Activated CD8-positive, alpha-beta T cell treated with anti-CD3 and anti-CD28 coated beads for 36 hours (primary cell): ENCODE results near the gene PAWR. TPM values are rescaled to one million over a fixed set of nuclear protein-coding genes. Genes with fewer than 3 reads are reported as not detected.

Experiments used
- ATAC-seq: fragments of 200-7000 bp; cut with Tn5 transposase; one replicate; pipeline ENCODE4 v1.10.0; 2021; ENCODE audit warnings: mild to moderate bottlenecking, moderate library complexity
- CTCF ChIA-PET: fragments of 350-600 bp; sonication (Branson Sonifier 250); formaldehyde crosslinking; loops from one replicate; lab custom pipeline; 2021; ENCODE audit warnings: antibody characterized with exemption; lab: Charles Lee
- POLR2A ChIA-PET: fragments of 350-600 bp; sonication (Branson Sonifier 250); formaldehyde crosslinking; loops from one replicate; lab custom pipeline; 2021; ENCODE audit warnings: antibody characterized with exemption; lab: Charles Lee
- DNase-seq: peaks from one replicate; pipeline ENCODE4 v3.0.0-alpha.2; 2020
- H3K27ac Mint-ChIP-seq: one replicate; pipeline ENCODE4 v1.8.0; 2021; ENCODE audit warnings: mild to moderate bottlenecking, mixed read lengths
- H3K27me3 Mint-ChIP-seq: one replicate; pipeline ENCODE4 v1.8.0; 2021; ENCODE audit warnings: mixed read lengths
- H3K36me3 Mint-ChIP-seq: one replicate; pipeline ENCODE4 v1.8.0; 2021; ENCODE audit warnings: low read depth, mixed read lengths
- H3K4me1 Mint-ChIP-seq: one replicate; pipeline ENCODE4 v1.8.0; 2021; ENCODE audit warnings: low read depth, mixed read lengths
- H3K4me3 Mint-ChIP-seq: one replicate; pipeline ENCODE4 v1.8.0; 2021; ENCODE audit warnings: mild to moderate bottlenecking, moderate library complexity, mixed read lengths
- H3K9me3 Mint-ChIP-seq: one replicate; pipeline ENCODE4 v1.8.0; 2021; ENCODE audit warnings: mixed read lengths
- CTCF ChIP-seq: fragments of 200-600 bp; IDR thresholded peaks from one replicate; pipeline ENCODE4 v1.8.0; 2022; ENCODE audit warnings: antibody characterized with exemption, mild to moderate bottlenecking
- intact Hi-C: fragments of 100-400 bp; cut with micrococcal nuclease; formaldehyde crosslinking; loops from one replicate; pipeline ENCODE4 v1.10.0; 2022
- total RNA-seq, 2 experiments: library from RNA; stranded (reverse); gene quantifications; one replicate each; pipeline ENCODE4 v1.2.3, GENCODE V29; 2021

The PAWR gene
- total RNA-seq, 2 experiments from 2014 or later = 5.5 to 5.8 TPM

- ATAC-seq = no peak
- no peaks in the 10 kb centered on the region for H3K27me3 Mint-ChIP-seq
- no peak for TF ChIP-seq CTCF
- CTCF ChIA-PET = no interaction called here
- POLR2A ChIA-PET = no interaction called here
- H3K36me3 Mint-ChIP-seq = no peaks in the 10 kb centered on the region
- intact Hi-C loops = no loop called here
- DNase-seq = no peak
- no peak overlapping the region for H3K27ac Mint-ChIP-seq
- no peak overlapping the region for H3K4me3 Mint-ChIP-seq
- H3K4me1 Mint-ChIP-seq = no peaks in the 10 kb centered on the region
- H3K9me3 Mint-ChIP-seq = no peaks in the 10 kb centered on the region
These were observed 100.0 kb downstream of the PAWR start for GRCh38 chr12:79590751-79591150.

GRCh38 chr12:79587368-79587767 is 103.4 kb downstream of the PAWR start:
- Mint-ChIP-seq H3K9me3 (no peaks in the 10 kb centered on the region), H3K4me1 (no peaks in the 10 kb centered on the region), H3K4me3 (no peak overlapping the region), H3K36me3 (no peaks in the 10 kb centered on the region), H3K27ac (no peak overlapping the region), H3K27me3 (no peaks in the 10 kb centered on the region)
- TF ChIP-seq CTCF = no peak
- ChIA-PET POLR2A (no interaction called here), CTCF (no interaction called here)
- ATAC-seq (no peak), DNase-seq (no peak)
- intact Hi-C loops = no loop called here

- no peak for ATAC-seq
- DNase-seq = no peak
- no peak for TF ChIP-seq CTCF
- Mint-ChIP-seq H3K27me3 (no peaks in the 10 kb centered on the region), H3K9me3 (no peaks in the 10 kb centered on the region), H3K36me3 (no peaks in the 10 kb centered on the region), H3K27ac (no peak overlapping the region), H3K4me3 (no peak overlapping the region), H3K4me1 (no peaks in the 10 kb centered on the region)
- intact Hi-C loops = no loop called here
- POLR2A ChIA-PET = no interaction called here
- CTCF ChIA-PET = interaction anchor here (0.7 kb wide), 1 partner anchor 626 kb away, joined by 3 read pairs; no protein-coding TSS in a partner anchor
These were observed 105.6 kb downstream of the PAWR start for GRCh38 chr12:79585147-79585546.

GRCh38 chr12:79573820-79574219 is 116.9 kb downstream of the PAWR start:
- no peak overlapping the region for H3K4me3 Mint-ChIP-seq
- no peak for TF ChIP-seq CTCF
- peaks cover 2% of the 10 kb centered on the region for H3K9me3 Mint-ChIP-seq
- intact Hi-C loops = no loop called here
- ATAC-seq = no peak
- POLR2A ChIA-PET = interaction anchor here (0.6 kb wide), 1 partner anchor 278 kb away, joined by 3 read pairs; no protein-coding TSS in a partner anchor
- CTCF ChIA-PET = no interaction called here
- no peaks in the 10 kb centered on the region for H3K27me3 Mint-ChIP-seq
- H3K27ac Mint-ChIP-seq = no peak overlapping the region
- no peaks in the 10 kb centered on the region for H3K36me3 Mint-ChIP-seq
- H3K4me1 Mint-ChIP-seq = no peaks in the 10 kb centered on the region
- DNase-seq = no peak

DNA sequence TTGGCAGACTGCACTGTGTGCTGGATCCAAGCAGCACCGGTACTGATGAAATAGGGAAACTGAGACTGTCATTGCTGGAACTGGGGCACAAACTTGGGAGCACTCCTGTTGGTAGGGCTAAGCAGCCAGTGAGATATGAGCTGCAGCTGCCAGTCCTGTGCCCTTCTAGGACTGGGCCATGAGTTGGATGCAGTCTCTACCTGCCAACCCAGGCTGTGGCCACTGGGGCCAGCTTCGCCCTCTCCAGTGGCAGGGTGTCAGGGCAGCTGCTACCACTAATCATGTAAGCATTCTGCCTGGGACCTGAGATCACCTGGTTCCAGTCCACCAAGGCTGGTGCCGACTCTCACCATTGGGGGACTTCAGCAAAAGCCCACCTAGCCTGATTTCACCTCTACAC is 121.1 kb downstream of the PAWR start:
- intact Hi-C loops = no loop called here
- Mint-ChIP-seq H3K36me3 (no peaks in the 10 kb centered on the region), H3K4me1 (no peaks in the 10 kb centered on the region), H3K4me3 (no peak overlapping the region), H3K9me3 (peaks cover 2% of the 10 kb centered on the region), H3K27me3 (no peaks in the 10 kb centered on the region), H3K27ac (no peak overlapping the region)
- ATAC-seq (no peak), DNase-seq (no peak)
- ChIA-PET POLR2A (no interaction called here), CTCF (no interaction called here)
- no peak for TF ChIP-seq CTCF
